ENCODE measurements around the gene CHCHD5.
"Not testable (repeated sequence)": the region's sequence is repeated elsewhere in the genome, so short reads cannot be mapped to it uniquely, and the experiment has no call there.

The CHCHD5 gene

DNA sequence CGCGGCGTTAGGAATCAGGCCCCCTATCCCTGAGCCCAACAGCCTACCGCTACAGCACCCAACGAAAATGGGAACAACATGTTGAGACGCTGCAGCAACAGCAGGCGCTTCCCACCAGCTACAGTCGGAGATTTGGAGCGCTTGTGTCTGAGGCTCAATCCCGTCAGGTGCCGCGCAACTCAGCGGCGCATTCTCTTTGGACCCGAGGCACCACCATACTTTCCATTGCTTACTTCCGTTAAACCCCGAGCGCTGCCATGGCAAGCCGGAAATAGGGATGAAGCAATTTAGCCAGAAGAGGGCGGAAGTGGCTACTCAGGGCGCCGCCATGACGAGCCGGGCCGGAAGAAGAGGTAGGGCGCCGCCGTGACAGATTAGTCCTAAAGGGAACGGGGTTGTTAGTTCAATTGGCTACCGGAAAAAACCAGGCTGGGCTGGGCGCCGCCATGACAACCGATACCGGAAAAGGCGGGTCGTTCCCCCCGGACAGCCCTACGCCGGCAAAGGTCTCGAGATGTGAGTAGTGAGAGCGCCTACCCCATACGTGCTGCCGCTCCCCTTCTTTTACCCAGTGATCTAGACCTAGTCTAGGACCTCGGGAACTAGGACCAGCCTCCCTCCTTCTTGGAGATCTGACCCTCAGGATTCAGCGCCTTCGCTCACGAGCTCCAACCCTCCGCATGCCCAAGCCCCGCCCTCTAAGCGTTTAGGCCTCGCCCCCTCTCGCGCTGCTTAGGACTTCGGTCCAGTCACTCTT lies at the start of gene CHCHD5:
Gene CHCHD5, plus strand, starts transcription at position 476 of the 757 bp plus-strand sequence. Its CDS starts 39 bp downstream, at position 515.
- DNase-seq = peak; percentile 89

- no peak for DNase-seq
These were observed 49.6 kb upstream of the CHCHD5 start for GRCh38 chr2:112534826-112535225.

DNA sequence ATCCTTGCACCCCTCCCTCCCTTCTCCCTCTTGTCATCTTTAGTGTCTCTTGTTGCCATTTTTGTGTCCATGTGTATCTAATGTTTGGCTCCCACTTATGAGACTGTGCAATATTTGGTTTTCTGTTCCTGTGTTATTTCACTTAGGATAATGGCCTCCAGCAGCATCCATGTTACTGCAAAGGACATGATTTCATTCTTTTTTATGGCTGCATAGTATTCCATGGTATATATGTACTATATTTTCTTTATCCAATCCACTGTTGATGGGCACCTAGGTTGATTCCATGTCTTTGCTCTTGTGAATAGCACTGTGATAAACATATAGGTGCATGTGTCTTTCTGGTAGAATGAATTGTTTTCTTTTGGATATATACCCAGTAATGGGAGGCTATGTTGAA lies 47.7 kb upstream of the CHCHD5 start:
- not testable (repeated sequence) for DNase-seq

DNA sequence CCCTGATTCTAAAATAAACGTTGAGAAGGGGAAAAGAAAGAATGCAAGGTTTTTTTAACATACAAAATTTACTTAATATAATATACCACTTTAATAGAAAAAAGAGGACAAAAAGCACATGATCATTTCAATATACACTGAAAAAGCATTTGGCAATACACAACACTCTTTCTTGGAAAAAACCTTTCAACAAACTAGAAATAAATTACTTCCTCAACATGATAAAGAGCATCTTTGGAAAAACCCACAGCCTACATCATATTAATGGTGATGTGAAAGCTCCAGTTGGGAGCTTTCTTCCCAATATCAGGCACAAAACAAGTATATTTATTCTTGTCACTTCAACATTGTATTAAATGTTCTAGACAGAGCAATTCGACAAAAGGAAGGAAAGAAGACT lies 45.1 kb upstream of the CHCHD5 start:
- DNase-seq = no peak

DNA sequence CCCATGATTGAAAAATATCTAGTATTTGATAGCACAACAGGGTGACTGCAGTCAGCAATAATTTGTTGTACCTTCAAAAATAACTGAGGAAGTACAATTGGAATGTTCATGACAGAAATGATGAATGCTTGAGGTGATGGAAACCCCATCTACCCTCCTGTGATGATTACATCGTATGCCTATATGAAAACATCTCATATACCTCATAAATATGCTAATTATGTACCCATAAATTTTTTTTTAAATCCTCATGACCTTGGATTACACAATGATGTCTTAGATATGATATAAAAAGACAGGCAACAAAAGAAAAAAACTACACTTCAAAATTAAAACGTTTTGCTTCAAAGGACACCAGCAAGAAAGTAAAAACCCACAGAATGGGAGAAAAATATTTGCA lies 43.5 kb upstream of the CHCHD5 start:
- DNase-seq = no peak

DNA sequence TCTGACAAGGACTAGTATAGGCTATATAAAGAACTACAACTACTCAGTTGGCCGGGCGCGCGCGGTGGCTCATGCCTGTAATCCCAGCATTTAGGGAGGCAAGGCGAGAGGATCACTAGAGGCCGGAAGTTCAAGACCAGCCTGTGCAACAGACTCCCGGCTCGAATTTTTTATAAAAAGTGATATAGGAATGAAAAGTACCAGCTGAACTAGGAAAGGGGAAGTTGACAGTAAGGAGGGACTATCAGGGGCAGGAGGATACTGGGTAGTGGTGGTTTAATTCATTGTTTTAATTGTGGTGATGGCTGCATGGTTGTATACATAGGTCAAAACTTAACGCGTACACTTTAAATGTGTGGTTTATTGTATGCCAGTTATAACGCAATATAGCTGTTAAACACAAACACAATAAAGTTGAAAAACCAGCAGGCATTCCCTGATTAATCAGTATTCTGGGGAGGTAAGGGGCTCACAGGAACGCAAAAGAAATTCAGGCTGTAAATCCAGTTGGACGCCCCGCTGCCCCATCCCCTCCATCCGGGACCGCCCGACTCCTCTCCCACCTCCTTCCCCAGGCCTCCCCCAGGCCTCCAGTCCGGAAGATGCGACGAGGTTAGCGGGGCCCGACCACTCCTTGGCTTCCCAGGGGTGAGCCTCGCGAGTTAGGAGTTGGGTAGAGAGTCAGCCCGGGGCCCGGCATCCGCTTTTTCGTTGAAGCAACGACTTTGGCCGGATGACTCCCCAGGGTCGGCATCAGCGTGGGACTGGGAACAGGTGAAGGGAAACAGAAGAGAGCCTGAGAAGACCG lies 42.9 kb upstream of the CHCHD5 start:
- peak; percentile 77 for DNase-seq

DNA sequence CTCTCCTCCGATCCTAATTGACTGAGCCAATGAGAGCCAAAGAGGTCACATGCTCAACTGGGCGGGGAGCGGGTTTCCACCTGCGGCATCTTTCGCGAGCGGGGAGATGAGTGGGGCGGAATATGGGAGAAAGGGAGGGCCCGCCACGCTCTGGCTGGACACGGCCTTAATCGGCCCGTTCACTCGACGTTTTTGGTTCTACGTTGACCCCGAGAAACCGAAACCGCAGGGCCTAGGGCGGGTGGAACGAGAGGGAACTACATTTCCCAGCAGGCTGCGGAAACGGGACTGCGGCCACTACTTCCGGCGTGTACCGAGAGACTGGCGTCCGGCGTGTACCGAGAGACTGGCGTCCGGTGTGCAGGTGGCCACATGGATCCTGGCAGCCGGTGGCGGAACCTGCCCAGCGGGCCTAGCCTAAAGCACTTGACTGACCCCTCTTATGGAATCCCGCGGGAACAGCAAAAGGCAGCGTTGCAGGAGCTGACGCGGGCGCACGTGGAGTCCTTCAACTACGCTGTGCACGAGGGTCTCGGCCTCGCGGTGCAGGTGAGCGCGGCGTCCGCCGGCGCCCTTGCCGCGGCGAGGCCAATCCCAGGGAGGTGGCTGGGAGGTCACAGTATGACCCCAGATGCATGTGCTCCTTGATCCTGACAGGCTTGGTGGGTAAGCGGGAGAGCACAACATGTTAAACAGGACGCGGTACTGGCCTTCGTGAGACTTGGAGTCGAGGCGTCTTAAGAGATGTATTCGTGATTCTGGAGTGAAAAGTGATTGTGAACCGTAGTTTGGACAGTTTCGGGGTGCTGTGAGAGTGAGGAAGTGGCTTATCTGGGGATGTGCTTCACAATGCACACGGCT lies 42.1 kb upstream of the CHCHD5 start, which contains the start of gene POLR1B:
Gene POLR1B, plus strand, starts transcription at position 343 of the 861 bp plus-strand sequence. Its CDS starts 30 bp downstream, at position 373.
- peak; percentile 86 for DNase-seq

- DNase-seq = no peak
These were observed 41.3 kb upstream of the CHCHD5 start for GRCh38 chr2:112542984-112543661.

GRCh38 chr2:112547333-112547732 lies 37.1 kb upstream of the CHCHD5 start:
- no peak for DNase-seq

DNA sequence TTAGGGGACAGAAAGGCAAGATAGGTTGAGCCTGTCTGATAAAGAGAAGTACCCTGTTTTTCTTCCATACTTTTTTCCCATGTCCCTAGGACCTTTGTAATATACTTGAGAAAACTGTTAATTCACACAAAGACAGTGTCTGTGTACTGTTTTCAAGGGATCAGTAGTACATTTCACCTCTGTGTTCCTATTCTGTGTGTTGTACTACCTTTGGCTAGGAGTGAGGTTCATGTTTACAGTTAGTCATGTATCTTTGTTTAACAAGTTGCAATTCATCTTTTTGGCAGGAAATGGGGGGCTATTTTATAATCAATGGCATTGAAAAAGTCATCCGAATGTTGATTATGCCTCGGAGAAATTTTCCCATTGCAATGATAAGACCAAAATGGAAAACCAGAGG lies 35.4 kb upstream of the CHCHD5 start:
- DNase-seq = no peak

GRCh38 chr2:112566104-112566503 lies 18.3 kb upstream of the CHCHD5 start:
- no peak for DNase-seq

DNA sequence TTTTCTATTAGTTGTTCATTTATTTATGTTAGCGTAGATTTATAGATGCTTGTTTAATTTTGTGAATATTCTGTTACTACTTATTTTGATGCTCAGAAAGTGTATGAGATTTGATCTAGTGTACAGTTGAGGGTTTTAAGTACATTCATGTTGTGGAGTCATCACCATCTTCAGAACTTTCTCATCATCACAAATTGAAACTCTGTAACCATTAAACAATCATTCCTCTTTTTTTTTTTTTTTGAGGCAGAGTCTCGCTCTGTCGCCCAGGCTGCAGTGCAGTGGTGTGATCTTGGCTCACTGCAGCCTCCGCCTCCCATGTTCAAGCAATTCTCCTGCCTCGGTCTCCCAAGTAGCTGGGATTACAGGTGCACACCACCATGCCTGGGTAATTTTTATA lies 17.9 kb upstream of the CHCHD5 start:
- not testable (repeated sequence) for DNase-seq

DNA sequence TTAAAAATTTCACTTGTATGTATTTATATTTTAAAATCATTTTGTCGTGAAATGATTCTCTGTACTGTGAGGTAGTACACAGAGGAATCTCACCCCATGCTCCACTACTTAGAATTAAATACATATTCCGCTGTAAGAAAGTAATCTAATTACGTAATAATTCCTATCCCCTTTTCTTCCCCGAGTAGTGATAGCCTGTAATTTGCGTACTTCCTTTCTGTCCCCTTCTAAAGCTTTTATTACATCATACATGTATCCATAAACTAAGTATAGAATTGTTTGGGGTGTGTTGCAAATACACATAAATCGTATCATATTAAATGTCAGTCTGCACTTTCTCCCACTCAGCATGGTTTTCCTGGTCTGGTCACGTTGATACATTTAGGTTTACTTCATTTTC lies 12.4 kb upstream of the CHCHD5 start:
- no peak for DNase-seq

DNA sequence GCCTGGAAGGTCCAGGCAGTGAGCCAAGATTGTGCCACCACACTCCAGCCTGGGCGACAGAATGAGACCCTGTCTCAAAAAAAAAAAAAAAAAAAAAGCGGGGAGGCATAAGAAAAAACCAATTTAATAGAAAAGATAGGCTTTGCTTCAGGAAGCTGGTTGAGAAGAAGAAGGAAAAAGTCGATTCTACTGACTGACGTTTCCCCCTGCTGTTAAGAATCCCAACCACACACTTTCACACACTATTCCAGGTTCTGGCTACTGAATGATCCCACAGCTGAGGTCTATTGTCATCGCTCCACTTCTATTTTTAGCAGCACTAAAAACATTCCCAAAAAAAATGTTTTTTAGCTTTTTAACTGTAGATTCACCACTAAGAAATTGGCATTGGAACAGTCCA lies 6.7 kb upstream of the CHCHD5 start:
- DNase-seq = no peak

DNA sequence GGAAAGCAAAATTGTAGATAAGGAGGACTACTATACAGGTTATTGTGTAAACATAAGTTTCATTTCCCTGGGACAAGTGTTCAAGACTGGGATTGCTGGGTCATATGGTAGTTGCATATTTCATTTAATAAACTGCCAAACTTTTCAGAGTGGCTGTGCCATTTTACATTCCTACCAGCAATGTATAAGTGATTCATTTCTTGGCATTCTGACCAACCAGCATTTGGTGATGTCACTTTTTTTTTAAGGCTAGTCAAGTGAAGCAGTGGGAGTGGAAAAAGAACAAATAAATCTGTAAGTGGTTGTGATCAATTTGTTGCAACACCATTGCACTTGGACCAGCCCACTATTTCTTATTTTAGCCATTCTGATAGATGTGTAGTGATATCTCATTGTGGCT lies 5.2 kb upstream of the CHCHD5 start:
- no peak for DNase-seq

DNA sequence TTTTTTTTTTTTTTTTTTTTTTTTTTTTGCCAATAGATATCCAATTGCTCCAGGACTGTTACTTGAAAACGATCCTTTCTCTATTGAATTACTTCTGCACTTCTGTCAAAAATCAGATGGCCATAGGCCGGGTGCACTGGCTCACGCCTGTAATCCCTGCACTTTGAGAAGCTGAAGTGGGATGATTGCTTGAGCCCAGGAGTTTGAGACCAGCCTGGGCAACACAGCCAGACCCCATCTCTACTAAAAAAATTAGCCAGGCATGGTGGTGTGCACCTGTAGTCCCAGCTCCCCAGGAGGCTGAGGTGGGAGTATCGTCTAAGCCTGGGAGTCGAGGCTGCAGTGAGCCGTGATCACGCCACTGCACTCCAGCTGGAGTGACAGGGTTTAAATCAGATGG lies 4.3 kb upstream of the CHCHD5 start:
- no peak for DNase-seq

DNA sequence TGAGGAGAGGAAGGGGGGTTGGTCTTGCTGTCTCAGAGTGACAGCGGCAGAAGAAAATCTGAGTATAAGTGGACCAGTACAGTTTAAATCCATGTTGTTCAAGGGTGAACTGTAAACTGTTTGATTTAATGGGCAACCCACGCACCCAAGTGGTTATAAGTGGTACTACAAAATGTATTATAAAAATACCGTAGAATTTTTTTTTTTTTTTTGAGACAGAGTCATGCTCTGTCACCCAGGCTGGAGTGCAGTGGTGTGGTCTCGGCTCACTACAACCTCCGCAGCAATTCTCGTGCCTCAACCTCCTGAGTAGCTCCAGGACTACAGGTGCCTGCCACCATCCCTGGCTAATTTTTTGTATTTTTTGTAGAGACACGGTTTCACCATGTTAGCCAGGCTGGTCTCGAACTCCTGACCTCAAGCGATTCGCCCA lies 2.1 kb upstream of the CHCHD5 start:
- peak; percentile 55 for DNase-seq

DNA sequence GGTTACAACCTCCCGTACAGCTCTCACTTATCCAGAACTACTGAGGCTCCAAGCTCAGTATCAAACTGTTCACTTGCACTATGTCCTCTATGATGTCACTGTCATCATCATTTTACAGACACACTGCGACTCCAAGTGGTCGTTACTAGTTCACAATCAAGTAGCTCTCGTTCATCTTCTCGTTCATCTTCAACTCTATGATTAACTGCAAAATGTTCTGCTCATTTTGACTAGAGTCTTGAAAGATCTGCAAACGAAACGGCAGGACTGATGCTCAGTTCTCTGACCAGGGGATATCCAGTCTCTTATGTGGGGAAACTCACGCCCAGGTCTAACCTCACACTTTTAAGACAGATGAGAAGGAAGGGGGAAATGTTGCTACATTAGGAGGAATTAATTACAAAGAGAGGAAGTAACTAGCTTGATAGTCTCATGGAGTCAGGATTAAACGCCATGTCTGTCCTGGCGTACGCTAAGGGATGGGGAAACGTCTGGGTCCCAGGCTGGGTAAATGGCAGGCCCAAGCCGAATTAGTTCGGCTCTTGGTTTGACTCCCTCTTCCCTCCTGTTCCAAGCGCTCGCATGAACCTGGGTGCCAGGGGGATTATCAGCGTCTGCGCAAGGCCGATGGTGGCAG lies 794 bp upstream of the CHCHD5 start:
- no peak for DNase-seq

GRCh38 chr2:112584891-112585250 lies 462 bp downstream of the CHCHD5 start:
- DNase-seq = no peak

GRCh38 chr2:112585400-112585799 lies 991 bp downstream of the CHCHD5 start:
- DNase-seq = no peak

GRCh38 chr2:112585873-112586464 lies 1.6 kb downstream of the CHCHD5 start:
- no peak for DNase-seq

DNA sequence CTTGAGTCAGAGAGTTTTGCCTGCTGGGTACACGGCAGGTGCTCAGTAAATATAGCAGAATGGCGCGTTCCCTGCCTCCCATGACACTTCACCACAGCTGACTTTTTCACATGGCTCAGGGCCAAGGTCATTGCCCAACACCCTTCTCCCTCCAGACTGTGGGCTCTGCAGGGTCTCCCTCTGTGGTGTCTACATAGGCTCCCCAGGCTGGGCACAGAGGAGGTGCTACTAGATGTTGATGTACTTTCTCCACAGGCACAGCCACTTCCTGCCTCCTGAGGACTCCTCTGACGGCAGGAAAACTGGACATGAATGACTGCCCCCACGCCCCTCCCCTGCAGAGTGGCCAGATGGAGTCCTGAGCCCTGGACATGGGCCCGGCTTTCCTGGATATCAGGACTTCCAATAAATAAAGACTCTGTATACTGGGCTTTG lies 4.2 kb downstream of the CHCHD5 start:
- peak; percentile 50 for DNase-seq
